ENCODE data around the gene TOMM20.

TOMM20 gene

DNA sequence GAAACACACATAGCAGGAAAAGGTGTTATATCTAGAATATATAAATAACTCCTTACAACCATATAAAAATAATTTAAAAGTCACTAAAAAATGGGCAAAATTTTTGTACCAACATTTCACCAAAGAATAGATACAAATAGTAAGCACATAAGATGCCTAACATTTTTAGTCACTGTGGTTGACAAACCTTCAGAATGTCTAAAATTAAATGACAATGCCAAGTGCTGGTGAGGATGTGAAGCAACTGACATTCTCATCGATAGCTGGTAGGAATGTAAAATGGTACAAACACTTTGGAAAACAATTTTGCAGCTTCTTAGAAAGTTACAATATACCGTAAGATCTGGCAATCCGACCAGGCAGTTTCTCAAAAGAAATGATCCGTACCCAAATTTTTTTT is 14.4 kb upstream of the TOMM20 start:
- H3K4me3 ChIP-seq, result no peak overlapping the region
- no peaks in the 10 kb centered on the region for H3K9me3 ChIP-seq (ENCODE audit: low read depth, low read length)
- no peak for DNase-seq (ENCODE audit: low read depth, low spot score)
- no peak overlapping the region for H3K9ac ChIP-seq (ENCODE audit: insufficient read length)
- no peak overlapping the region for H3K27ac ChIP-seq
- H3K36me3 ChIP-seq (ENCODE audit: insufficient read depth, low read length), result peaks cover 80% of the 10 kb centered on the region
- TF ChIP-seq EZH2 (IDR thresholded peaks at IDR 0.05), result no peak
- no peak for TF ChIP-seq FOXP2 (optimal IDR thresholded peaks at IDR 0.05; ENCODE audit: control extremely low read depth, extremely low read length, insufficient read depth)

DNA sequence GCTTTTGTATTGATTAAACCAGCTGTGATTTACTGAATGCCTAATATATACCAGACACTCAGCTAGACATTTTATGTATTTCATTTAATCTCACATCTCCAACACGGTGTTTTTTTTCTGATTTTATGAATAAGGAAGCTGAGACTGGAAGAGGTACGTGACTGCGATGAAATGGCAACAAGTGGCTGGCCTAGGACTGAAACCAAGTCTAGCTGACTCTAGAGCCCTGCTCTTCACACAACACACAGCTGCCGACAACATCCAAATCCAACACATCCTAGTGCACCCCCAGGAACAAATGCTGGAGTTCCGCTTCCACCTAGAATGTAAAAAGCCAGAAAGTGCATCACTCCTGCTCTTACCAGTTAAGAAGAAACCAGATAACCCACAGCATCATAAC is 10.7 kb upstream of the TOMM20 start:
- DNase-seq (ENCODE audit: low read depth, low spot score), result no peak
- Histone ChIP-seq H3K36me3 (ENCODE audit: insufficient read depth, low read length) (peaks cover 79% of the 10 kb centered on the region), H3K27ac (no peak overlapping the region), H3K4me3 (no peak overlapping the region), H3K9ac (ENCODE audit: insufficient read length) (no peak overlapping the region), H3K9me3 (ENCODE audit: low read depth, low read length) (no peaks in the 10 kb centered on the region)
- TF ChIP-seq EZH2 (IDR thresholded peaks at IDR 0.05) (no peak), POLR2AphosphoS5 (IDR thresholded peaks at IDR 0.05; ENCODE audit: borderline replicate concordance, low read depth, low read length) (no peak), FOXP2 (optimal IDR thresholded peaks at IDR 0.05; ENCODE audit: control extremely low read depth, extremely low read length, insufficient read depth) (no peak)

DNA sequence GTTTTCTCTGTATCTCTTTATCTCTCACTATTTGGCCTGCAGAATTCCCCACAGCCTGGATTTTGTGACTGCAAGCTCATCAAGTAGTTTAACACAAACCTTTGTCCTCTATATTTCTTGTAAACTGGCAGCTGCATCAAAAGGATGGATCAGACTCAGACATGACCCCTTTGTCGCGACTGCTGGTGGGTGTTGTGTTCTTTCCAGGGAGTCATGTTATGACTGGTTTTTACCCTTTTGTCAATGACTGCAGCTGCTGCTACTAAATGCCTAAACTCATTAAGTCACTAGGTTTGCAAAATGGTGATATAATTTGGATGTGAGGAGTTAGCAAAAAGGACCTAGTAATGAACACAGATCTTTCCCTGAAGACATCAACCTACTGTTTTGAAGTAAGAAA is 10.2 kb upstream of the TOMM20 start:
- no peak overlapping the region for H3K27ac ChIP-seq
- H3K36me3 ChIP-seq (ENCODE audit: insufficient read depth, low read length), result peaks cover 77% of the 10 kb centered on the region

DNA sequence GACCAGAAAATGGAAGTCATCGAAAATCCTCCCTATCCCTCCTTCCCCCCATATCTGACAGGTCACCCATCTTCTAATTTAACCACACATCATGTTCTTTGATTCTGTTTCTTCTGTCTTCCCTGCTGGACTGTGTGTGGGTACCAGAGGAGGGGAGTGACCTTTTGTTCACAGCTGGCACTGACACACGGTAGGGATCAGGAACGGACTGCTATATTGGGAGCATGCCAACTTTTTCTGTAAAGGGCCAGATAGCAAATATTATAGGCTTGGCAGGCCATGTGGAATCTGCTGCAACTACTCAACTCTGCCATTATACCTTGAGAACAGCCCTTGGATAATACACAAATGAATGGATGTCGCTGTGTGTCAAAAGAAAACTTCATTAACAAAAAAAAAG is 7.5 kb upstream of the TOMM20 start:
- Histone ChIP-seq H3K36me3 (ENCODE audit: insufficient read depth, low read length) (peaks cover 70% of the 10 kb centered on the region), H3K4me3 (no peak overlapping the region), H3K27ac (no peak overlapping the region), H3K9me3 (ENCODE audit: low read depth, low read length) (no peaks in the 10 kb centered on the region), H3K9ac (ENCODE audit: insufficient read length) (no peak overlapping the region)
- TF ChIP-seq POLR2AphosphoS5 (IDR thresholded peaks at IDR 0.05; ENCODE audit: borderline replicate concordance, low read depth, low read length), result no peak
- TF ChIP-seq FOXP2 (optimal IDR thresholded peaks at IDR 0.05; ENCODE audit: control extremely low read depth, extremely low read length, insufficient read depth), result no peak
- no peak for TF ChIP-seq EZH2 (IDR thresholded peaks at IDR 0.05)
- DNase-seq (ENCODE audit: low read depth, low spot score), result no peak

More for the DNA sequence above, 10.2 kb upstream of the TOMM20 start:
- DNase-seq (ENCODE audit: low read depth, low spot score), result no peak
- Histone ChIP-seq H3K4me3 (no peak overlapping the region), H3K9me3 (ENCODE audit: low read depth, low read length) (no peaks in the 10 kb centered on the region), H3K9ac (ENCODE audit: insufficient read length) (no peak overlapping the region)
- no peak for TF ChIP-seq EZH2 (IDR thresholded peaks at IDR 0.05)

DNA sequence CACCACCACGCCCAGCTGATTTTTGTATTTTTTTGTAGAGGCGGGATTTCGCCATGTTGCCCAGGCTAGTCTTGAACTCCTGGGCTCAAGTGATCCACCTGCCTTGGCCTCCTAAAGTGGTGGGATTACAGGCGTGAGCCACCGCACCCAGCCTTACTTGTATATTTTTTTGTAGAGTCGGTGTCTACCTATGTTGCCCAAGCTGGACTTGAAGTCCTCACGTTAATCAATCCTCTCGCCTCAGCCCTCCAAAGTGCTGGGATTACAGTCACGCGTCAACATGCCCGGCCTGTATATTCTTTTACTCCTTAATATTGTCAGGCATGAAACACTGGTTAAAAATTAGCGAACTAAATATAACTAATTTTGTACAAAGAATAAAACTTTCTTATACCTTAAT is 5.5 kb upstream of the TOMM20 start:
- Histone ChIP-seq H3K36me3 (ENCODE audit: insufficient read depth, low read length) (peaks cover 63% of the 10 kb centered on the region), H3K27ac (no peak overlapping the region), H3K9me3 (ENCODE audit: low read depth, low read length) (no peaks in the 10 kb centered on the region), H3K4me3 (no peak overlapping the region), H3K9ac (ENCODE audit: insufficient read length) (no peak overlapping the region)
- DNase-seq (ENCODE audit: low read depth, low spot score), result no peak
- TF ChIP-seq FOXP2 (optimal IDR thresholded peaks at IDR 0.05; ENCODE audit: control extremely low read depth, extremely low read length, insufficient read depth) (no peak), POLR2AphosphoS5 (IDR thresholded peaks at IDR 0.05; ENCODE audit: borderline replicate concordance, low read depth, low read length) (no peak), EZH2 (IDR thresholded peaks at IDR 0.05) (no peak)

DNA sequence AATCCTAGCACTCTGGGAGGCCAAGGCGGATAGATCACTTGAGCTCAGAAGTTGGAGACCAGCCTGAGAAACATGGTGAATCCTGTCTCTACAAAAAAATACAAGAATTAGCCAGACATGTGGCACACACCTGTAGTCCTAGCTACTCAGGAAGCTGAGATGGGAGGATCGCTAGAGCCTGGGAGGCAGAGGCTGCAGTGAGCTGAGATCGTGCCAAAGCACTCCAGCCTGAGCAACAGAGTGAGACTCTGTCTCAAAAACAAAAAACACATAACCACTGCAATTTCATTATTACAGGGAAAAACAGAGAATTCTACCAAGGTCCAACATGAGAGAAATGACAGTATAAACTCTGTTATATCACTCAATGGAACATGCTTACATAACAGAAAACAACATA is 4.4 kb upstream of the TOMM20 start:
- no peak for TF ChIP-seq POLR2AphosphoS5 (IDR thresholded peaks at IDR 0.05; ENCODE audit: borderline replicate concordance, low read depth, low read length)
- no peak for TF ChIP-seq EZH2 (IDR thresholded peaks at IDR 0.05)
- TF ChIP-seq FOXP2 (optimal IDR thresholded peaks at IDR 0.05; ENCODE audit: control extremely low read depth, extremely low read length, insufficient read depth), result no peak
- Histone ChIP-seq H3K36me3 (ENCODE audit: insufficient read depth, low read length) (peaks cover 52% of the 10 kb centered on the region), H3K9me3 (ENCODE audit: low read depth, low read length) (no peaks in the 10 kb centered on the region), H3K4me3 (no peak overlapping the region), H3K27ac (0 out of 2 replicates have a peak overlapping the region, but pooled peaks have one; percentile 42), H3K9ac (ENCODE audit: insufficient read length) (no peak overlapping the region)
- DNase-seq (ENCODE audit: low read depth, low spot score), result no peak

DNA sequence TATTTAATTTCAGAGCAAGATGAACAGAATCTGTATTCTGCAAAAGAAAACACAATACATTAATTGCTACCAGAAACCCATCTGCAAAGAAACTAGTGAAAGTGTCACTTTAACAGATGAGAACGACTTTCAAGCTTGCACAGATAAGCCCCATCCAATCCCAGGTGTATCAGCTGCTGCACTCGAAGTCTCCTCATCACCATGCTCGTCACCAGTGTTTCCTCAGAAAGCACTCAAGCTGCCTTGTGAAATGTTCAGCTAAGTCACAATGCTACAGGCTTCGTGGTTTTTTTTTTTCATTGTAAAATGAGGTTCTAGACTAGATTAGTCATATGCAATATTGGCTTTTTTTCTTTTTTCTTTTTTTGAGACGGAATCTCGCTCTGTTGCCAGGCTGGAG is 3.3 kb upstream of the TOMM20 start:
- no peak overlapping the region for H3K4me3 ChIP-seq
- DNase-seq (ENCODE audit: low read depth, low spot score), result no peak
- H3K27ac ChIP-seq, result peak overlapping the region; percentile 46; the same call in 1 of the 2 replicates
- H3K36me3 ChIP-seq (ENCODE audit: insufficient read depth, low read length), result peaks cover 49% of the 10 kb centered on the region
- TF ChIP-seq POLR2AphosphoS5 (IDR thresholded peaks at IDR 0.05; ENCODE audit: borderline replicate concordance, low read depth, low read length) (no peak), EZH2 (IDR thresholded peaks at IDR 0.05) (no peak), FOXP2 (optimal IDR thresholded peaks at IDR 0.05; ENCODE audit: control extremely low read depth, extremely low read length, insufficient read depth) (no peak)
- no peaks in the 10 kb centered on the region for H3K9me3 ChIP-seq (ENCODE audit: low read depth, low read length)
- H3K9ac ChIP-seq (ENCODE audit: insufficient read length), result no peak overlapping the region

DNA sequence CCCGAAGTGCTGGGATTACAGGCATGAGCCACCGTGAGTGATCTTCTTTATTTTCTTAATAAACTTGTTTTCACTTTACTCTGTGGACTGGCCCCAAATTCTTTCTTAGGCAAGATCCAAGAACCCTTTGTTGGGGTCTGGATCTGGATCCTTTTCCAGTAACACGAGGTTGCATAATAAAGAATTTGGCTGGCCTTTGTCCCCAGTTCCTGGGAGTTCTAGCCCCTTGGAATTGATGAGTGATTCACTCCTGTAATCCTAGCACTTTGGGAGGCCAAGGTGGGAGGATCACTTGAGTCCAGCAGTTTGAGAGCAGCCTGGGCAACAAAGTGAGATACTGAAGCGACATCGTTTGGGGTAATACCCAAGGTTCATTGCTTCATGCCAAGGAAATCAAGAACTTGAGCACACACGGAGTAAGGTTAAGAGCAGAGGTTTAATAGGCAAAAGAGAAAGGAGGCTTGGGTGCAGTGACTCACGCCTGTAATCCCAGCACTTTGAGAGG is 2.2 kb upstream of the TOMM20 start:
- TF ChIP-seq FOXP2 (optimal IDR thresholded peaks at IDR 0.05; ENCODE audit: control extremely low read depth, extremely low read length, insufficient read depth) (no peak), POLR2AphosphoS5 (IDR thresholded peaks at IDR 0.05; ENCODE audit: borderline replicate concordance, low read depth, low read length) (no peak), EZH2 (IDR thresholded peaks at IDR 0.05) (no peak)
- Histone ChIP-seq H3K4me3 (no peak overlapping the region), H3K36me3 (ENCODE audit: insufficient read depth, low read length) (peaks cover 48% of the 10 kb centered on the region), H3K9me3 (ENCODE audit: low read depth, low read length) (no peaks in the 10 kb centered on the region), H3K9ac (ENCODE audit: insufficient read length) (no peak overlapping the region), H3K27ac (no peak overlapping the region)
- DNase-seq (ENCODE audit: low read depth, low spot score), result no peak

DNA sequence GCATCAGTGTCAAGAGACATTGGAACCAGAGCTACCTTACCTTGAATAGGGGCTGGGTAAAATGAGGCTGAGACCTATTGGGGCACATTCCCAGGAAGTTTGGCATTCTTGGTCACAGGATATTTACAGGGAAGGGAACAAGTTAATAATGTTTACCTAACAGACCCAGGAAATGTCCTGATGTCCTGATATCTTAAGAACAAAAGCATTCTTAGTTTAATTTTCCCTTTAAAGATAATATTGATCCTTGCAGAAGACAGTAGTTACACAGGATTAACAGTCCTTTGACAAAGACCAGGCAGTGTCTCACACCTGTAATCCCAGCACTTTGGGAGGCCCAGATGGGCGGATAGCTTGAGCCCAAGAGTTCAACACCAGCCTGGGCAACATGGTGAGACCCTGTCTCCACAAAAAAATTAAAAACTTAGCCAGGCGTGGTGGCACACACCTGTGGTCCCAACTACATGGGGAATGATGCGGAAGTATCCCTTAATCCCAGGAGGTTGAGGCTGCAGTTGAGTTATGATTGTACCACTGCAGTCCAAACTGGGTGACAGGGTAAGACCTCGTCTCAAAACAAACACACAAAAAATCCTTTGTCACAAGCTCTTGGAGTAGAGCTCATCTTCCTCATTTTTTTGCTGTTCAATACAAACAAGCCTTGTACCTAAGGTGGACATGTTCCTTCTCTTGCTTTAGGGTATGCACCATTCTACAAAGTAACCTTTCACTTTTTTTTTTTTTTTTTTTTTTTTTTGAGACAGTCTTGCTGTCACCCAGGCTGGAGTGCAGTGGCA is 1.3 kb upstream of the TOMM20 start:
- Histone ChIP-seq H3K9ac (ENCODE audit: insufficient read length) (no peak overlapping the region), H3K36me3 (ENCODE audit: insufficient read depth, low read length) (peaks cover 44% of the 10 kb centered on the region), H3K4me3 (no peak overlapping the region), H3K27ac (0 out of 2 replicates have a peak overlapping the region, but pooled peaks have one; percentile 31), H3K9me3 (ENCODE audit: low read depth, low read length) (no peaks in the 10 kb centered on the region)
- no peak for TF ChIP-seq POLR2AphosphoS5 (IDR thresholded peaks at IDR 0.05; ENCODE audit: borderline replicate concordance, low read depth, low read length)
- TF ChIP-seq FOXP2 (optimal IDR thresholded peaks at IDR 0.05; ENCODE audit: control extremely low read depth, extremely low read length, insufficient read depth), result no peak
- DNase-seq (ENCODE audit: low read depth, low spot score), result no peak

Measured in SK-N-MC (cell line).